ENCODE results near the gene THSD4.
"Not testable (repeated sequence)": the region's sequence is repeated elsewhere in the genome, so short reads cannot be mapped to it uniquely, and the experiment has no call there.

Gene THSD4

DNA sequence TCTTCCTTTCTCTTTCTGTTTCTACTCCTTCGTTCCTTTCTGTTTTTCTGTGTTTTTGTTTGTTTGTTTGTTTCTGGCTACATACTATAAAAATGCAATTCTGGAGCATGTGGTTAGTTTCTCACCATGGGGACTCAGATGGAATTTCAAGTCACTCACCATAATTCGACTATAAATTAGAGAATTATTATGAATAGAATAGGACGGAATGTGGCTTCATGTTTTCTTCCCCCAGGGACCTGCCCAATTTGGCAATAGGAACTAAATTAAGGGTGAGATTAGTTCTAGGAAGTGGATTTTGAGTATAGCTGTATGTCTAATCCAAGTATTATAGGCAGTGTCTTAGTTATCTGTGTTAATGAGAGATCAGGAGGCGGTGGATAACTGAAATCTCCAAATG, 96.9 kb downstream of the THSD4 start:
- POLR2A ChIA-PET, result no interaction called here
- DNase-seq (ENCODE audit: extremely low spot score), result no peak
- CTCF ChIA-PET, result interaction anchor here (0.8 kb wide), 1 partner anchor 76 kb away, joined by 3 read pairs; no protein-coding TSS in a partner anchor
- TF ChIP-seq, protein P1, sequence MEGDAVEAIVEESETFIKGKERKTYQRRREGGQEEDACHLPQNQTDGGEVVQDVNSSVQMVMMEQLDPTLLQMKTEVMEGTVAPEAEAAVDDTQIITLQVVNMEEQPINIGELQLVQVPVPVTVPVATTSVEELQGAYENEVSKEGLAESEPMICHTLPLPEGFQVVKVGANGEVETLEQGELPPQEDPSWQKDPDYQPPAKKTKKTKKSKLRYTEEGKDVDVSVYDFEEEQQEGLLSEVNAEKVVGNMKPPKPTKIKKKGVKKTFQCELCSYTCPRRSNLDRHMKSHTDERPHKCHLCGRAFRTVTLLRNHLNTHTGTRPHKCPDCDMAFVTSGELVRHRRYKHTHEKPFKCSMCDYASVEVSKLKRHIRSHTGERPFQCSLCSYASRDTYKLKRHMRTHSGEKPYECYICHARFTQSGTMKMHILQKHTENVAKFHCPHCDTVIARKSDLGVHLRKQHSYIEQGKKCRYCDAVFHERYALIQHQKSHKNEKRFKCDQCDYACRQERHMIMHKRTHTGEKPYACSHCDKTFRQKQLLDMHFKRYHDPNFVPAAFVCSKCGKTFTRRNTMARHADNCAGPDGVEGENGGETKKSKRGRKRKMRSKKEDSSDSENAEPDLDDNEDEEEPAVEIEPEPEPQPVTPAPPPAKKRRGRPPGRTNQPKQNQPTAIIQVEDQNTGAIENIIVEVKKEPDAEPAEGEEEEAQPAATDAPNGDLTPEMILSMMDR (IDR thresholded peaks at IDR 0.05; ENCODE audit: control extremely low read depth, extremely low read depth, low read depth, missing control alignments), result no peak

DNA sequence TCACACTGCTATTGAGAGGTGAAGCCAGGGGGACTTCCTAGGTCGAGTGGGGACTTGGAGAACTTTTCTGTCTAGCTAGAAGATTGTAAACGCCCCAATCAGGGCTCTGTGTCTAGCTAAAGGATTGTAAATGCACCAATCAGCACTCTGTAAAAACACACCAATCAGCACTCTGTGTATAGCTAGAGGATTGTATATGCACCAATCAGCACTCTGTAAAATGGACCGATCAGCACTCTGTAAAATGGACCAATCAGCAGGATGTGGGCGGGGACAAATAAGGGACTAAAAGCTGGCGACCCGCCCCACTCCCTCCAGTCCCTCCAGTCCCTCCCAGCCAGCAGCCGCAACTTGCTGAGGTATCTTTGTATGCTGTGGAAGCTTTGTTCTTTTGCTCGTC, 98.7 kb downstream of the THSD4 start:
- CTCF ChIA-PET, result interaction anchor here (1.2 kb wide), 1 partner anchor 18 kb away, joined by 3 read pairs; no protein-coding TSS in a partner anchor
- POLR2A ChIA-PET, result not testable (repeated sequence)

DNA sequence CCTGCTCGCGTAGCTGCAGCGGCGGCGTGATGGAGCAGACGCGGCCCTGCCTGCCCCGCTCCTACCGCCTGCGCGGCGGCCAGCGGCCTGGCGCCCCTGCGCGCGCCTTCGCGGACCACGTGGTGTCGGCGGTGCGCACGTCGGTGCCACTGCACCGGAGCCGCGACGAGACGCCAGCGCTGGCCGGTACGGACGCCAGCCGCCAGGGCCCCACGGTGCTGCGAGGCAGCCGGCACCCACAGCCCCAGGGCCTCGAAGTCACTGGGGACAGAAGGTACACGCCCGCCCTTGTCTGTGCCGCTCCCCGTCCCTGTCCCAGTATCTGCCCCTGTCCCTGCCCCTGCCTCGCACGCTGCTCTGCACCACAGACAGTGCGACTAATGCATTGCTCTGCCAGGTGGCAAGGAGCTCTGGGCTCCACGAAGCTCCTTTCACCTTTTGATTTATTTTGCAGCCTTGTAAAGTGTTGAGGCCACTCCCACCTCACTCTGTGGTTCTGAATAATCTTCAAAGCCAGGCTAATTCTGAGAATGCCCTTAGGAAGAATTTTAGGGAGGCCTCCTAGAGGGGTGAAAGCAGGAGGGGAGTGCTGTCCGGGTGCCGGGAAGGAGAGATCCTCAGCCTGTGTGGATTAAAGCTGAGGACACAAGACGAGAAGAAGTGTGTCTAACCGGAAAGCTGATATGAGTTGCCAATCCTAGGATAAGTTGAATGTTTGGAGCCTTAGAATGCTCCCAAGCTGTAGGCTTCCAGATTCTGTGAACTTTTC, 100.0 kb downstream of the THSD4 start:
- ChIA-PET POLR2A (no interaction called here), CTCF (no interaction called here)
- TF ChIP-seq, protein P1 (IDR thresholded peaks at IDR 0.05; ENCODE audit: control extremely low read depth, extremely low read depth, low read depth, missing control alignments), result no peak
- DNase-seq (ENCODE audit: extremely low spot score), result no peak

More for the DNA sequence above, 98.7 kb downstream of the THSD4 start:
- not testable (repeated sequence) for DNase-seq (ENCODE audit: extremely low spot score)

DNA sequence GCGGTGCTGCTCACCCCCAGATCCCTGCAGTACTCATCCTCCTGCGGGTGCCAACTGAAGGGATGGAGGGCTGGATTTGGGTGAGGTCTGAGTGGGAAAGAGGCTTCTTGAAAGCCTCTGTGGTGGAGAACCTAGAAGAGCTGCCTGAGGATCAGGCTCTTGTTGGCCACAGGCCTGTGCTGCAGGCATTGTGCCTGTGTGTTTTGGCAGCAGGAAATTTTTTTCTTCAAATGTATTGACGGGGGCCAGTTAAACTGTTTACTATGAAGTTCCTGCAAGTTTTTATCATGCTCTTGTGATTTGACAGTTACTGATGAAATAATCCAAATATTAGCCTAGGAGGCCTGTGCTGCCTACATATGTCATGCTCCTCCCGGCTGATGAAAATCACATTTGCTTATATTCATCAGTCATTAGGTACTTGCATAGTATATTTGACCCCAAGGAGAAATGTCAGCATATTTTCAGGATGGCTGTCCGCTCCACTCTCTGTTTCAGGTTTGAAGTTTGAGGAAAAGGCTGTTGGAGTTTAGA, 103.1 kb downstream of the THSD4 start:
- ChIA-PET CTCF (interaction anchor here (0.9 kb wide), 1 partner anchor 35 kb away, joined by 3 read pairs; no protein-coding TSS in a partner anchor), POLR2A (no interaction called here)
- DNase-seq (ENCODE audit: extremely low spot score), result no peak
- TF ChIP-seq, protein P1 (IDR thresholded peaks at IDR 0.05; ENCODE audit: control extremely low read depth, extremely low read depth, low read depth, missing control alignments), result no peak

DNA sequence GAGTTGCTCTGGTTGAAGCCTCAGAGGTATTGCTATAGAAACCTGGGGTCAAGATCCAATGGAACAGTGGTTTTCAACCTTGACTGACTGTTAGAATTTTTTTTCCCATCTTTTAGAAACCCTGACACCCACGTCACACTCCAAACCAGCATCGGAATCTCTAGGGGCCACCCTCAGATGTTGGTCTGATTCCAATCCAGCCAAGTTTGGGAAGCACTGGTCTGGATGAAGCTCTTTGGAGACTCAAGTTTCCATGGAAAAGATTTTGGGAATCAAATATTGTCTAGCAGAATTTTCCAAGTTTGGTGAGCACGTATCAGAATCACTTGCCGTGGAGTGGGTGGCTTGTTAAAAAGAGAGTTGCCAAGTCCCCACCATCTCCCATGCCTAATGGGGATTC, 103.8 kb downstream of the THSD4 start:
- CTCF ChIA-PET, result interaction anchor here (1.0 kb wide), 1 partner anchor 14 kb away, joined by 3 read pairs; no protein-coding TSS in a partner anchor
- no peak for DNase-seq (ENCODE audit: extremely low spot score)
- TF ChIP-seq, protein P1 (IDR thresholded peaks at IDR 0.05; ENCODE audit: control extremely low read depth, extremely low read depth, low read depth, missing control alignments), result no peak
- POLR2A ChIA-PET, result no interaction called here

DNA sequence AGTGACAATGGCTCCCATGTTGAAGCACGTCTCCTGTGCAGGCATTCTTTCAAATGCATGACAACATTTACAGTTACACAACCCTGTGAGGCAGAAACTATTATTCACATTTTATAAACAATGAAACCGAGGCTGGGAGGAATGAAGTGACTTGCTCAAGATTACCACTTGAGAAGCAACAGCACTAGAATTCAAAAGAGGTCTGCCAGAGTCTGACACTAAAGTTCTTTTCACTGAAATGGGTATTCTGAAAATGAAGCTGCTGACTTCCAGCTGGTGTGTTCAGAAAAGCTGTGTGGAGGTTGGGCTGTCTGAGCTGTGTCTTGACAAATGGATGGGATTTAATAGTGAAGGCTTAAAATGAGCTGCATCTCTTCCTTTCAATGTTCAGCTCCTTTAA, 104.4 kb downstream of the THSD4 start:
- TF ChIP-seq, protein P1 (IDR thresholded peaks at IDR 0.05; ENCODE audit: control extremely low read depth, extremely low read depth, low read depth, missing control alignments), result no peak
- no peak for DNase-seq (ENCODE audit: extremely low spot score)
- ChIA-PET CTCF (interaction anchor here (0.9 to 1.0 kb wide), 2 partner anchors 15 to 18 kb away, joined by 3 read pairs; no protein-coding TSS in a partner anchor), POLR2A (no interaction called here)

DNA sequence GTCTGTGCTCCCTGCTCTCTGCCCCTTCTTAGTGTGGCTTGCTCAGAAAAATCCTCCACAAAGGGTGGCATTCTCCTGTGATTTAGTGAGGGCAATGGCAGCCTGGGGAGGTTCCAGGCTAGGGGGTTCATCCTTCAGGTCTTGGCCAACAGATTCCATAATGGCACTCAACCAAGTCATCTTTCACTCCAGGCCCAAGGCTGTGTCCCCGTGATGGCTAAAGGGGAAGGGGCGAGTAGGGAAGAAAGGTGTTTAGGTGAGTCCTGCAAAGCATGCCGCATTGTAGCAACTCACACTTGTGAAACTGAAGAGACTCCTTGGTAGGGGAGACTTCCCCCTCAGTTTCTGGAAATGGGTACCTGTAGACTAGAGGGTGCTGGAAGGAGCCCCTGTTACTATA, 105.6 kb downstream of the THSD4 start:
- DNase-seq (ENCODE audit: extremely low spot score), result no peak
- TF ChIP-seq, protein P1 (IDR thresholded peaks at IDR 0.05; ENCODE audit: control extremely low read depth, extremely low read depth, low read depth, missing control alignments), result no peak
- POLR2A ChIA-PET, result no interaction called here
- CTCF ChIA-PET, result no interaction called here

All from GM10248 (cell line).